Chondrocyte (in vitro differentiated cells): Measurements from ENCODE around the gene C1orf185. TPM values are rescaled to one million over a fixed set of nuclear protein-coding genes. Genes with fewer than 3 reads are reported as not detected.

Source experiments
- DNase-seq: peaks from one replicate; pipeline ENCODE4 v3.0.0; 2021; ENCODE audit warnings: mixed read lengths, low spot score
- H3K27ac Mint-ChIP-seq: one replicate; pipeline ENCODE4 v1.8.0; 2021; ENCODE audit warnings: mild to moderate bottlenecking, moderate library complexity, mixed read lengths; ENCODE audit not compliant: unreplicated experiment
- H3K27me3 Mint-ChIP-seq: 2 replicates; pipeline ENCODE4 v1.8.0; 2021; ENCODE audit warnings: low read depth, mixed read lengths
- H3K36me3 Mint-ChIP-seq: 2 replicates; pipeline ENCODE4 v1.8.0; 2021; ENCODE audit warnings: low read depth, mixed read lengths
- H3K4me1 Mint-ChIP-seq: 2 replicates; pipeline ENCODE4 v1.8.0; 2021; ENCODE audit warnings: low read depth, mild to moderate bottlenecking, mixed read lengths
- H3K4me3 Mint-ChIP-seq: one replicate; pipeline ENCODE4 v1.8.0; 2021; ENCODE audit warnings: mild to moderate bottlenecking, moderate library complexity, mixed read lengths; ENCODE audit not compliant: unreplicated experiment
- H3K9me3 Mint-ChIP-seq: 2 replicates; pipeline ENCODE4 v1.8.0; 2021; ENCODE audit warnings: low read depth, mixed read lengths
- microRNA-seq: library from miRNA; unstranded; fragments of <30 nt; microRNA quantifications from one replicate; pipeline ENCODE4 v1.2.0, GENCODE V29; 2020; ENCODE audit warnings: borderline number of aligned reads
- total RNA-seq: library from RNA; stranded (reverse); gene quantifications from 3 replicates; pipeline ENCODE4 v1.2.1, GENCODE V29; 2021
- TF ChIP-seq, protein P1 (sequence below): fragments of 200-600 bp; sonication (generic); IDR thresholded peaks from 2 replicates; pipeline ENCODE4 v1.5.0; 2021; ENCODE audit warnings: antibody characterized with exemption, mild to moderate bottlenecking, moderate library complexity

The C1orf185 gene
- total RNA-seq, 1 donor from 2014 or later, result not detected

GRCh38 chr1:51190961-51191360, 88.9 kb downstream of the C1orf185 start:
- no peak overlapping the region for H3K4me3 Mint-ChIP-seq
- DNase-seq, result no peak
- H3K27ac Mint-ChIP-seq, result no peak overlapping the region
- H3K36me3 Mint-ChIP-seq, result no peaks in the 10 kb centered on the region
- no peaks in the 10 kb centered on the region for H3K9me3 Mint-ChIP-seq
- TF ChIP-seq, protein P1, sequence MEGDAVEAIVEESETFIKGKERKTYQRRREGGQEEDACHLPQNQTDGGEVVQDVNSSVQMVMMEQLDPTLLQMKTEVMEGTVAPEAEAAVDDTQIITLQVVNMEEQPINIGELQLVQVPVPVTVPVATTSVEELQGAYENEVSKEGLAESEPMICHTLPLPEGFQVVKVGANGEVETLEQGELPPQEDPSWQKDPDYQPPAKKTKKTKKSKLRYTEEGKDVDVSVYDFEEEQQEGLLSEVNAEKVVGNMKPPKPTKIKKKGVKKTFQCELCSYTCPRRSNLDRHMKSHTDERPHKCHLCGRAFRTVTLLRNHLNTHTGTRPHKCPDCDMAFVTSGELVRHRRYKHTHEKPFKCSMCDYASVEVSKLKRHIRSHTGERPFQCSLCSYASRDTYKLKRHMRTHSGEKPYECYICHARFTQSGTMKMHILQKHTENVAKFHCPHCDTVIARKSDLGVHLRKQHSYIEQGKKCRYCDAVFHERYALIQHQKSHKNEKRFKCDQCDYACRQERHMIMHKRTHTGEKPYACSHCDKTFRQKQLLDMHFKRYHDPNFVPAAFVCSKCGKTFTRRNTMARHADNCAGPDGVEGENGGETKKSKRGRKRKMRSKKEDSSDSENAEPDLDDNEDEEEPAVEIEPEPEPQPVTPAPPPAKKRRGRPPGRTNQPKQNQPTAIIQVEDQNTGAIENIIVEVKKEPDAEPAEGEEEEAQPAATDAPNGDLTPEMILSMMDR, result no peak
- H3K27me3 Mint-ChIP-seq, result no peaks in the 10 kb centered on the region
- H3K4me1 Mint-ChIP-seq, result no peaks in the 10 kb centered on the region

GRCh38 chr1:51192213-51192843, 90.3 kb downstream of the C1orf185 start:
- Mint-ChIP-seq H3K4me1 (no peaks in the 10 kb centered on the region), H3K4me3 (no peak overlapping the region), H3K27ac (no peak overlapping the region), H3K27me3 (no peaks in the 10 kb centered on the region), H3K9me3 (no peaks in the 10 kb centered on the region), H3K36me3 (no peaks in the 10 kb centered on the region)
- no peak for DNase-seq
- TF ChIP-seq, protein P1, result peak; percentile 91

DNA sequence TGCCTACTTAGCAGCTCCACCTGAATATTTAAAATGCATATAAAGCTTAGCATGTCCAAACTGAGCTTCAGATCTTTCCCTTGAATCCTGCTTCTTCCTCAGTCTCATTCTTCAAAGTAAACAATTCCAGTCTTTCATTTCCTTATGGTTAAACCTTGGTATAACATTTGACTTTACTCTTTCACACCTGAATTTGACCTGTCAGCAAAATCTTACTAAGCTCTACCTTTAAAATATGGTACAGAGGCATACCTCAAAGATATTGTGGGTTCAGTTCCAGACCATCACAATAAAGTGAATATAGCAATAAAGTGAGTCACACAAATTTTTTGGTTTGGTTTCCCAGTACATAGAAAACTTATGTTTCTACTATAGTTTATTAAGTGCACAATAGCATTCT, 91.5 kb downstream of the C1orf185 start:
- no peaks in the 10 kb centered on the region for H3K9me3 Mint-ChIP-seq
- no peaks in the 10 kb centered on the region for H3K36me3 Mint-ChIP-seq
- no peak overlapping the region for H3K27ac Mint-ChIP-seq
- H3K27me3 Mint-ChIP-seq, result no peaks in the 10 kb centered on the region
- no peak overlapping the region for H3K4me3 Mint-ChIP-seq
- no peak for DNase-seq
- TF ChIP-seq, protein P1, result peak; percentile 1
- no peaks in the 10 kb centered on the region for H3K4me1 Mint-ChIP-seq

Small RNA genes lying within 50 kb of the gene (microRNA-seq; reads per million reads assigned to microRNA genes)
- not detected for gene MIR4421
- not detected for gene MIR6500

Other genes starting within 250 kb of the C1orf185 start
- gene FAF1, start 142.0 kb upstream of the C1orf185 start, total RNA-seq, result 35.1 to 40.9 TPM (median 38.7 TPM) in 3 replicates
- 5.2 to 5.7 TPM (median 5.4 TPM) in 3 replicates for gene CDKN2C, start 132.0 kb upstream of the C1orf185 start, total RNA-seq
- gene RNF11, start 134.0 kb downstream of the C1orf185 start, total RNA-seq, result 131 to 142 TPM (median 132 TPM) in 3 replicates
- gene TTC39A, start 228.3 kb downstream of the C1orf185 start, total RNA-seq, result 1.4 to 4.0 TPM (median 2.3 TPM) in 3 replicates